ENCODE measurements around the gene FOXS1. TPM values are rescaled to one million over a fixed set of nuclear protein-coding genes. Genes with fewer than 3 reads are reported as not detected.

The FOXS1 gene
- total RNA-seq, 2 experiments from 2014 or later = not detected

GRCh38 chr20:31811198-31811597, 34.2 kb downstream of the FOXS1 start:
- no peaks in the 10 kb centered on the region for H3K9me3 Mint-ChIP-seq
- no peak for DNase-seq
- ChIA-PET CTCF (interaction anchor here (1.4 kb wide), 1 partner anchor 12 kb away, joined by 4 read pairs; no protein-coding TSS in a partner anchor), POLR2A (no interaction called here)
- H3K4me3 Mint-ChIP-seq = no peak overlapping the region
- H3K27me3 Mint-ChIP-seq = no peaks in the 10 kb centered on the region
- H3K4me1 Mint-ChIP-seq = no peaks in the 10 kb centered on the region
- H3K36me3 Mint-ChIP-seq (ENCODE audit: low read depth) = peaks cover 11% of the 10 kb centered on the region
- H3K27ac Mint-ChIP-seq = no peak overlapping the region

- Mint-ChIP-seq H3K36me3 (ENCODE audit: low read depth) (peaks cover 19% of the 10 kb centered on the region), H3K4me1 (no peaks in the 10 kb centered on the region), H3K27me3 (no peaks in the 10 kb centered on the region), H3K27ac (no peak overlapping the region), H3K9me3 (no peaks in the 10 kb centered on the region), H3K4me3 (no peak overlapping the region)
- ChIA-PET CTCF (interaction anchor here (1.0 to 2.0 kb wide), 4 partner anchors 21 to 142 kb away, joined by 3 to 9 read pairs (median 3); partner anchors contain the start of gene PDRG1), POLR2A (no interaction called here)
- no peak for DNase-seq
These were observed 35.7 kb downstream of the FOXS1 start for GRCh38 chr20:31809661-31810060.

- no peaks in the 10 kb centered on the region for H3K27me3 Mint-ChIP-seq
- no peak overlapping the region for H3K4me3 Mint-ChIP-seq
- peaks cover 31% of the 10 kb centered on the region for H3K36me3 Mint-ChIP-seq (ENCODE audit: low read depth)
- ChIA-PET CTCF (interaction anchor here (1.0 to 3.3 kb wide), 5 partner anchors 14 to 85 kb away, joined by 3 to 13 read pairs (median 3); no protein-coding TSS in a partner anchor), POLR2A (no interaction called here)
- DNase-seq = no peak
- no peak overlapping the region for H3K27ac Mint-ChIP-seq
- H3K9me3 Mint-ChIP-seq = no peaks in the 10 kb centered on the region
- H3K4me1 Mint-ChIP-seq = peaks cover 5% of the 10 kb centered on the region
These were observed 36.9 kb downstream of the FOXS1 start for GRCh38 chr20:31808481-31808880.

- DNase-seq = no peak
- H3K27ac Mint-ChIP-seq = no peak overlapping the region
- H3K27me3 Mint-ChIP-seq = no peaks in the 10 kb centered on the region
- CTCF ChIA-PET = interaction anchor here (0.7 to 3.3 kb wide), 2 partner anchors 16 to 55 kb away, joined by 3 to 13 read pairs; no protein-coding TSS in a partner anchor
- POLR2A ChIA-PET = interaction anchor here (1.2 to 1.3 kb wide), 2 partner anchors 11 to 68 kb away, joined by 3 read pairs; no protein-coding TSS in a partner anchor
- no peaks in the 10 kb centered on the region for H3K9me3 Mint-ChIP-seq
- peaks cover 45% of the 10 kb centered on the region for H3K36me3 Mint-ChIP-seq (ENCODE audit: low read depth)
- H3K4me1 Mint-ChIP-seq = peaks cover 8% of the 10 kb centered on the region
- H3K4me3 Mint-ChIP-seq = no peak overlapping the region
These were observed 38.6 kb downstream of the FOXS1 start for GRCh38 chr20:31806564-31807355.

GRCh38 chr20:31803552-31804291, 41.7 kb downstream of the FOXS1 start:
- peaks cover 70% of the 10 kb centered on the region for H3K36me3 Mint-ChIP-seq (ENCODE audit: low read depth)
- no peak overlapping the region for H3K27ac Mint-ChIP-seq
- H3K4me1 Mint-ChIP-seq = peaks cover 8% of the 10 kb centered on the region
- ChIA-PET POLR2A (interaction anchor here (1.3 kb wide), 1 partner anchor 10 kb away, joined by 6 read pairs; no protein-coding TSS in a partner anchor), CTCF (interaction anchor here (1.0 kb wide), 1 partner anchor 15 kb away, joined by 4 read pairs; no protein-coding TSS in a partner anchor)
- no peak overlapping the region for H3K4me3 Mint-ChIP-seq
- no peak for DNase-seq
- no peaks in the 10 kb centered on the region for H3K9me3 Mint-ChIP-seq
- H3K27me3 Mint-ChIP-seq = no peaks in the 10 kb centered on the region

- POLR2A ChIA-PET = no interaction called here
- CTCF ChIA-PET = no interaction called here
- H3K9me3 Mint-ChIP-seq = no peaks in the 10 kb centered on the region
- H3K4me3 Mint-ChIP-seq = no peak overlapping the region
- H3K27ac Mint-ChIP-seq = no peak overlapping the region
- peaks cover 8% of the 10 kb centered on the region for H3K4me1 Mint-ChIP-seq
- no peaks in the 10 kb centered on the region for H3K27me3 Mint-ChIP-seq
- no peak for DNase-seq
- peaks cover 79% of the 10 kb centered on the region for H3K36me3 Mint-ChIP-seq (ENCODE audit: low read depth)
These were observed 43.9 kb downstream of the FOXS1 start for GRCh38 chr20:31801508-31801907.

GRCh38 chr20:31797364-31797763, 48.0 kb downstream of the FOXS1 start:
- POLR2A ChIA-PET = no interaction called here
- H3K36me3 Mint-ChIP-seq (ENCODE audit: low read depth) = peaks cover 84% of the 10 kb centered on the region

More at GRCh38 chr20:31797364-31797763, 48.0 kb downstream of the FOXS1 start:
- Mint-ChIP-seq H3K9me3 (no peaks in the 10 kb centered on the region), H3K4me3 (no peak overlapping the region), H3K4me1 (no peaks in the 10 kb centered on the region), H3K27me3 (no peaks in the 10 kb centered on the region), H3K27ac (no peak overlapping the region)
- no peak for DNase-seq
- CTCF ChIA-PET = interaction anchor here (0.6 kb wide), 1 partner anchor 279 kb away, joined by 3 read pairs; no protein-coding TSS in a partner anchor

Other genes starting within 250 kb of the FOXS1 start
- under 1 TPM; 0.48 to 0.58 TPM for gene ID1, start 240.3 kb downstream of the FOXS1 start, total RNA-seq
- not detected for gene COX4I2, start 207.7 kb downstream of the FOXS1 start, total RNA-seq
- gene BCL2L1, start 122.7 kb downstream of the FOXS1 start, total RNA-seq = 10 to 100 TPM; 67.7 to 72.5 TPM
- 100 to 1,000 TPM; 137 to 138 TPM for gene TPX2, start 106.3 kb downstream of the FOXS1 start, total RNA-seq
- under 1 TPM; 0.33 to 0.45 TPM for gene MYLK2, start 26.2 kb downstream of the FOXS1 start, total RNA-seq
- gene DUSP15, start 24.9 kb upstream of the FOXS1 start, total RNA-seq = not detected
- gene TTLL9, start 25.0 kb upstream of the FOXS1 start, total RNA-seq = not detected
- 10 to 100 TPM; 10.8 TPM for gene PDRG1, start 106.4 kb upstream of the FOXS1 start, total RNA-seq
- gene XKR7, start 122.5 kb upstream of the FOXS1 start, total RNA-seq = not detected
- gene CCM2L, start 164.8 kb upstream of the FOXS1 start, total RNA-seq = not detected
- under 1 TPM; 0.10 to 0.35 TPM for gene HCK, start 206.6 kb upstream of the FOXS1 start, total RNA-seq